Putamen (tissue), 1 donor: ENCODE measurements around the gene RNF212B.
A peak's percentile ranks its signal among the peaks of the same experiment; 100 is the strongest.
"Not testable (repeated sequence)": the region's sequence is repeated elsewhere in the genome, so short reads cannot be mapped to it uniquely, and the experiment has no call there.

ENCODE experiments used
- DNase-seq: peaks from one replicate; pipeline ENCODE4 v3.0.0-alpha.2; 2016; ENCODE audit warnings: low spot score

The RNF212B gene, protein sequence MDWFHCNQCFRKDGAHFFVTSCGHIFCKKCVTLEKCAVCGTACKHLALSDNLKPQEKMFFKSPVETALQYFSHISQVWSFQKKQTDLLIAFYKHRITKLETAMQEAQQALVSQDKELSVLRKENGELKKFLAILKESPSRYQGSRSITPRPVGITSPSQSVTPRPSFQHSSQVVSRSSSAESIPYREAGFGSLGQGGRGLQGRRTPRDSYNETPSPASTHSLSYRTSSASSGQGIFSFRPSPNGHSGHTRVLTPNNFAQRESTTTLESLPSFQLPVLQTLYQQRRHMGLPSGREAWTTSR

DNA sequence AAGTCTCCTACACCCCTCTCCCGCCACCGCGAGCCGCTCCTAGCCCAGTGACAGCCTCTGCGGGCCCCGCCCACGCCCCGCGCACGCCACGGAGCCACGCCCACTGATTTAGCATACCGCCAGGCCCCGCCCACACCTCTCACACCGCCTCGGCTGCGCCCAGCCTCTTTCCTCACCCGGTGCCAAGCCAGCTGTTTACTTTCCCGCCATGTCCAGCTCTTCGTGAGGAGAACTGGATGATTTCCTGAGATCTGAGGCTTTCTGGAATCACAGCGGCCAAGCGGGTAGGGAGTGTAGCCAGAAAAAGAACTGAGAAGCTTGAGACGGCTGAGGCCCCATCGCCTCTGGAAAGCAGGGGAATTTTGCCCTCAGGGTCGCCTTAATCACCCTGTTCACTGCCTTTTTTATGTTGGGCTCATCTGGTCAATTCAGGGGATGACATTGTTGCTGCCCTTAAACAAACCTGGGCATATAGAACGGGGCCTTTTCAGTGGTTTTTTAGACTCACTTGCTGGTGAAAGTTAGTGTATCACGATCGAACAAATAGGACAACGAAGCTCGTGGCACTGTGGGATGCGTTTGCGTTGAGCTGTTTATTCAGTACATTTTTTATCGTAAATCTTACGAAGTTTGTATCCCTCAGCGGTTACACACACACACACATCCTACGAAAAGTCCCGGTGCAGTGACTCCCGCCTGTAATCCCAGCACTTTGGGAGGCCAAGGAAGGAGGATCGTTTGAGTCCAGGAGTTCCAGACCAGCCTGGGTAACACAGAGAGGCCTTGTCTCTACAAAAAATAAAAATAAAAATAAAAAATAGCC is at the start of gene RNF212B:
TSS of gene RNF212B (plus strand) at position 165 of the 823 bp plus-strand sequence. CDS start 2,410 bp downstream, outside the sequence.
- peak; percentile 50 for DNase-seq

DNA sequence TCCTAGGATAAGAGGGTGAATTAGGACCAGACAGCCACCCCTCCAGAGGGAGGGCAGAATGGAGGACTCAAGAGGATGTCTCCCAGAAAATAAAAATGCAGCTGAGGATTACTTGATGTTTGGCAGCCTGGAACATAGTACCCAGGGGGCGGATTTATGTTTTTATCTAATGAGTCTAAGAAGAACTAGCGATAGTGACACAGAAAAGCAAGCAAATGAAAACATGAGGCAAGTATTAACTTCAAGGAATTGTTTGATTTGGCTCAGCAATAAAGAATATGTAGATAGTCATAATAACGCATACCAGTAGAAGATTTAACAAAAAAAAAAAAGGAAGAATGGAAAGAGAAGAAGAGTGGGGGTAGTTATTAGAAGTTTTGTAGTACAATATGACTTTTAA is 44.3 kb upstream of the RNF212B start:
- DNase-seq: no peak

DNA sequence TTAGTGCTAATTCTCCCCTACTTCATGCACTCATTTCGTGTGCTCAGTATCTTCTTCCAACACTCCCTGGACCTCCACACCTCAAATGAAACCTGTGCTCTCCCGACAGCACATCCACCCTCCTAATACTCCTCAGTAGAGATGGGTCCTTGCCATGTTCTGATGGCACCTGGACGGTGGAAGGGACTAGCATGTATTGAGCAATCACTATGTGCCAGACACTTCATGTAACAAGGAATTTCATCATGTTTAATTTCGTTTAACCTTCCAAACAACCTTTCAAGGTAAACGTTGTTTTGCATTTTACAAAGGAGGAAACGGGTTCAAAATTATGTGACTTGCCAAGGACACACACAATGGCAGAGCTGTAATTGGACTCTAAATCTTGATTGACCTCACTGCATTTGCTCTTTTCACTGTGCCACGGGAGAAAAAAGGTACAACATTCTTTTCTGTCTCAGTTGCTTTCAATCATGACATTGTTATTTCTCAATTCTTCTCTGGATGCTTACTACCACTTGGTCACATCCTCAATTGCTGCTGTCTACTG is 42.1 kb upstream of the RNF212B start:
- no peak for DNase-seq

DNA sequence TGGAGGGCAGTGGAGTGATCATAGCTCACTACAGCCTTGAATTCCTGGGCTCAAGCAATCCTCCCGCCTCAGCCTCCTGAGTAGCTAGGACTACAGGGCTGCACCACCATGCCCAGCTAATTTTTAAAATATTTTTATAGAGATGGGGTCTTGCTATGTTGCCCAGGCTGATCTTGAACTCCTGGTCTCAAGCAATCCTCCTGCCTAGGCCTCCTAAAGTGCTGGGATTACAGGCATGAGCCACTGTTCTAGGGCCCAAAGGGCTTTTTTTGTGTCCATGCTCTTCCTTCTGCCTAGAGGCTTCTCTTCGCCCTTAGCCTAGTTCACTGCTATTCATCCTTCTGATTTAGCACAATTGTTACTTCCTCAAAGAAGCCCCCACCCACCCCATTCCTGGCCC is 41.2 kb upstream of the RNF212B start:
- not testable (repeated sequence) for DNase-seq

DNA sequence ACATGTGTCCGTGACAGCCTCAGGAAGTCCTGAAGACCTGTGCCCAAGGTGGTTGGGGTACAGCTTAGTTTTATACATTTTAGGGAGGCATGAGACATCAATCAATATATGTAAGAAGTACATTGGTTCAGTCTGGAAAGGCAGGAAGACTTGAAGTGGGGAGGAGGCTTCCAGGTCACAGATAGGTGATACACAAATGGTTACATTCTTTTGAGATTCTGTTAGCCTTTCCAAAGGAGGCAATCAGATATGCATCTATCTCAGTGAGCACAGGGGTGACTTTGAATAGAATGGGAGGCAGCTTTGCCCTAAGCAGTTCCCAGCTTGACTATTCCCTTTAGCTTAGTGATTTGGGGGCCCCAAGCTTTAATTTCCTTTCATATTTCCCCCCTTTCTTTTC is 38.6 kb upstream of the RNF212B start:
- not testable (repeated sequence) for DNase-seq

DNA sequence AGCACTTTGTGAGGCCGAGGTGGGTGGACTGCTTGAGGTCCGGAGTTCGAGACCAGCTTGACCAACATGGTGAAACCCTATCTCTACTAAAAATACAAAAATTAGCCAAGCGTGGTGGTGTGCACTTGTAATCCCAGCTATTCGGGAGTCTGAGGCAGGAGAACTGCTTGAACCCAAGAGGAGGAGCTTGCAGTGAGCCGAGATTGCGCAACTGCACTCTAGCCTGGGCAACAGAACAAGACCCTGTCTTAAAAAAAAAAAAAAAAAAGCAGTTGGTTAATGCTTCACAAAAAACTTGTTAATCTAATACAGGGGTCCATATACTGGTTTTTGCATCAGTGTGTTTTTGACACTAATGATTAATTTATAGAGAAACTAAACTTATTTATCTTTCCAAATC is 35.7 kb upstream of the RNF212B start:
- DNase-seq: no peak

DNA sequence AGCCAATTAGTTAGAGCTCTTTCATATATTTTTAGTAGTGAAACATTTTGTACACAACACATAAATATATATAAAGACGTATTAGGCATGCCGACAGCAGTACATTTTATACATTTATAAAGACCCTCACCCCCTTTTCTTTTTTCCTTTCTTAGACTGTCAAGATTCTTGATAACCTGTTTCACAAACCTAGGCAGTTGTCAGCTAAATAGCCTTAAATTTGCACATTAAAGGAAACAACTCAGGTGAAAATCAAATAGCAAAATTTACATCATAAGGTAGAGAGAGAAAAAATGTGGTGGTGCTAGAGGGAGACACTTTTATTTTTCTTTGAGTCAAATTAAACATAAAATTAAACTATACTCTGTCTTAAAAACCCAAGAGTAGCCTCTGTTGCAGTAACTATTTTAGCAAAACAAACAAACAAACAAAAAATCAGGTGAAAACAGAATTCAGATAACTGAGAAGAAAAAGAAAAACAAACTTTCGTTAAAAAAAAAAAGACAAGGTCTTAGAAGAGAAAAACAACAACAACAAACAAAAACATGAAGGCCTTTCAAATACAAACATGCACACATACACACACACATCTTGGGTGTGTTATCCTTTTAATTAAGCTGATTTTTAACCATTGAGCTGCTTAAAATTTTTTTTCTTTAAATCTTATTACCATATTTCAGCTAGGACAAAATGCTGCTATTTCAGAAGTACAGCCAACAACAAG is 31.2 kb upstream of the RNF212B start:
- DNase-seq: no peak

DNA sequence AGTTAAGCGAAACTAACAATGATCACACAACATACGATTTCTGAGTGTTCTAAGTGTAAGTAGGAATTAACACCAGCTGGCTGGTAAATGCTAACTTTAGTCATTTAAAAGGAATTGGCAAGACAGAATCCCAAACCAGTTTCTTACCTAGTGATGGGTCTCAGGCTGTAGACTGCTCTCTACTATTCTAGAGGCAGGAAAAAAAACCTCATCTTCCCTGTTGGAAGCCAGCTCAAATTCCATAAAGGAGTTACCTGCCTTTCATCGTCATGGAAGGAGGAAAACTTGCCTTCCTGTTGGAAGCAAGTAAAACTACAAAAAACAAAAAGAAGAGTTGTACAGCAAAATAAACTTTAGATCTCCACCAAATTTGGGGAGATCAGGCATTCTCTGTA is 30.6 kb upstream of the RNF212B start:
- DNase-seq: no peak

DNA sequence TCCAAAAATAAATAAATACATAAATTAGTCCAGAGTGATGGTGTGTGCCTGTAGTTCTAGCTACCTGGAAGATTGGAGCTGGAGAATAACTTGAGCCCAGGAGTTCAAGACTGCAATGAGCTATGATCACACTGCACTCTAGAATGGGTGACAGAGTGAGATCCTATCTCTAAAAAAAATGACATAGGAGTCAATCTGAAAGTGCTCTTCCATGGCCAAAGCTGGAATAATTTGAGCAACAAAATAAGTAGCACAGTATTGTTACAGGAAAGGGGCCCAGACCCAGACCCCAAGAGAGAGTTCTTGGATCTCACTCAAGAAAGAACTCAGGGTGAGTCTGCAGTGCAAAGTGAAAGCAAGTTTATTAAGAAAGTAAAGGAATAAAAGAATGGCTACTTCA is 29.4 kb upstream of the RNF212B start:
- no peak for DNase-seq

DNA sequence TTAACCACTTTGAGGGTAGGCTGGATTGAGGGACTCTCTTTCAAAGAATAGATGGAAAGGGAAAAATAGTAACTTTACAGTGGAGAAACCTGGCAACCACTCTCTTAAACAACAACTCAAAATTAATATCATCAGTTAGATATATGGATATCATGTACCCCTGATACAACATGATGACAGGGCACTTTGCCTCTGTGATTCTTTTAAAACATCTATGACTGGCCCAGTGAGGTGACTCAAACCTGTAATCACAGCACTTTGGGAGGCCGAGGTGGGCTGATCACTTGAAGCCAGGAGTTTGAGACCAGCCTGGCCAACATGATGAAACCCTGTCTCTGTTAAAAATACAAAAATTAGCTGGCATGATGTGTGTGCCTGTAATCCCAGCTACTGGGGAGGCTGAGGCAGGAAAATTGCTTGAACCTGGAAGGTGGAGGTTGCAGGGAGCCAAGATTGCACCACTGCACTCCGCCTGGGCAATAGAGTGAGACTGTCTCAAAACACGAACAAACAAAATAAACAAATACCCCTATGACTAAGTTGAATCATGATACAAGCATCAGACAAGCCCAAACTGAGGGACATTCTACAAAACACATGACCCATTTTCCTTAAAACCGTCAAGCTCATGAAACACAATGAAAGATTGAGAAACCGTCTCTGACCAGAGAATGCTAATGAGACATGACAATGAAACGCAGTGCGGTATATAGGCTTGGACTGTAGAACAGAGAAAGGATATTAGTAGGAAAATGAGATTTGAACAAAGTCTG is 27.9 kb upstream of the RNF212B start:
- DNase-seq: no peak

DNA sequence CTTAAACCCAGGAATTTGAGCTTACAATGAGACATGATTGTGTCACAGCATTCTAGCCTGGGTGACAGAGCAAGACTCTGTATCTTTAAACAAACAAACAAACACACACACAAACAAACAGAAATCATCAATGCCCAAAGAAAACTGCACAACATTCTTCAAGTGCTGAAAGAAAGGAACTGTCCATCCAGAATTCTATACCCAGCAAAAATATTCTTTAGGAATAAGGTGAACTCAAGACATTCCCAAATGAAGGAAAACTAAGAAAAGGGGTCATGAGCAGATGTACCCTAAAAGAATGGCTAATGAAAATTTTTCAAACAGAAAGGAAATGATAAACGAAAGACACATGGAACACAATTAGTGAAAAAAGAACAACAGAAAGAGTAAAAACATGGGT is 22.3 kb upstream of the RNF212B start:
- DNase-seq: no peak

DNA sequence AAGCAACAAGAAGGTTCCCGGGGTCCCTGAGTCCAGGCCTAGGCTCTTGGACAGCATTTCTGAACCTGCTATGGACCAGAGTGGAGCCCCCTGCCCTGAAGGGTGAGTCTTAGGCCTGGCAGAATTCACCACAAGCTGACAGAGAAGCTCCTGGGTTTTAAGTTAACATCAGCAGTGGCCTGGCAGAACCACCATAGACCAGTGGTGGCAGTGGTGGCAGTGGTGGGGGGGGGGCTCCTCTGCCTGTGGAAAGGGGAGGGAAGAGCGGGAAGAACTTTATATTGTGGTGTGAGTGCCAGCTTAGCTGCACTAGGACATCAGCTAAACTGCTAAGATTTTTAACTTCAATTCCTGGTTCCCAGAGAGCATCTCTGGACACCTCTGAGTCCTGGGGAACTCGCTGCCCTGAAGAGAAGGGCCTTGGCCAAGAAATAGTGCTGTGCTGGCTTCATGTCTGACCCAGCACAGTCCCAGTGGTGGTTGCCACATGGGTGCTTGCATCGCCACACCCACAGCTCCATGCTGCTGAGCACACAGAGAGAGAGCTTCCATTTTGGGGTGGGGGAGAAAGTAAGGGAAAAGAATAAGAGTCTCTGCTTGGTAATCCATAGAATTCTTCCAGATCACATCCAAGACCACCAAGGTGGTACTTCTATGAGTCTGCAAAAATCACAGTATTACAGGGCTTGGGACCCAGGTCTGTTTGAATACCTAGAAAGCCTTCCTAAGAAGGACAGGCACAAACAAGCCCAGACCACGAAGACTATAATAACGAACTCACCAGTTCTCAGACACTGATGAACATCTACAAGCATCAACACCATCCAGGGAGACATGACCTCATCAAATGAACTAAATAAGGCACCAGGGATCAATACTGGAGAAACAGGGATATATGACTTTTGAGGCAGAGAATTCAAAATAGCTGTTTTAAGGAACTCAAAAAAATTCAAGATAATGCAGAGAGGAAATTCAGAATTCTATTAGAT is 20.4 kb upstream of the RNF212B start:
- no peak for DNase-seq

DNA sequence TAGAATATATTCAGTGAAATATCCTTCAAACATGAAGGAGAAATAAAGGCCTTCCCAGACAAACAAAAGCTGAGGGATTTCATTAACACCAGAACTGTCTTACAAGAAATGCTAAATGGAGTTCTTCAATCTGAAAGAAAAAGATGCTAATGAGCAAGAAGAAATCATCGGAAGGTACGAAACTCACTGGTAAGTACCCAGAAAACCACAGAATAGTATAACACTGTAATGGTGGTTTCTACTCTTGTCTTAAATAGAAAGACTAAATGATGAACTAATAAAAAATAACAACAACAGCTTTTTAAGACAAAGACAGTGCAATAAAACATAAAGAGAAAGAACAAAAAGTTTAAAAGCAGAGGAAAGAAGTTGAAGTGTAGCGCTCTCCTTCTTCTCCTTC is 18.7 kb upstream of the RNF212B start:
- DNase-seq: no peak

DNA sequence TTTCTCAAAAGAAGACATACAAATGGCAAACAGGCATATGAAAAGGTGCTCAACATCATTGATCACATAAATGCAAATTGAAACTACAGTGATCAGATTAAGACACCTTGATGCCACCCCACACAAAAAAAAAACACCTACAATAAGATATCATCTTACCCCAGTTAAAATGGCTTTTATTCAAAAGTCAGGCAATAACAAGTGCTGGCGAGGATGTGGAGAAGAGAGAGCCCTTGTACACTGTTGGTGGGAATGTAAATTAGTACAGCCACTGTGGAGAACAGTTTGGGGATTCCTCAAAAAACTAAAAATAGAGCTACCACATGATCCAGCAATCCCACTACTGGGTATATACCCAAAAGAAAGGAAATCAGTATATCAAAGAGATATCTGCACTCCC is 12.8 kb upstream of the RNF212B start:
- not testable (repeated sequence) for DNase-seq

DNA sequence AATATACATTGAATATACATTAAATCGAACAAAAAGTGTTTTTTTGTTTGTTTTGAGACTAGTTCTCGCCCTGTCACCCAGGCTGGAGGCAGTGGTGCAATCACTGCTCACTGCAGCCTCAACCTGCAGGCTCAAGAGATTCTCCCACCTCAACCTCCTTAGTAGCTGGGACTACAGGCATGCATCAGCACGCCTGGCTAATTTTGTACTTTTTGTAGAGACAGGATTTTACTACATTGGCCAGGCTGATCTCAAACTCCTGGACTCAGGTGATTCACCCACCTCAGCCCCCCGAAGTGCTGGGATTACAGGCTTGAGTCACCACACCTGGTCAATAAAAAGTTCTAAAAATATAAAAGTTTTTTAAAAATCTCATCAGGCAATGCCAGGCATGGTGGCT is 10.2 kb upstream of the RNF212B start:
- DNase-seq: no peak

DNA sequence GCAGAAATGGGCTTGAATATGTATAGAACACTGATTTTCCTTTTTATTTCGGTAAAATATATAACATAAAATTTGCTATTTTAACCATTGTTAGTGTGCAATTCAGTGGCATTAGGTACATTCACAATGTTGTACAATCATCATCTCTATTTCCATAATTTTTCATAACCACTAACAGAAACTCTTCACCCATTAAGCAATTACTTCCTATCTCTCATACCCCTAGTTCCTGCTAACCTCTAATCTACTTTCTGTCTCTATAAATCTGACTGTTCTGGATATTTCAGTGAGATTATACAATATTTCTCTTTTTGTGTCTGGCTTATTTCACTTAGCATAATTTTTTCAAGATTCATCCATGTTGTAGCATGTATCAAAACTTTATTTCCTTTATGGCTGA is 8.9 kb upstream of the RNF212B start:
- no peak for DNase-seq

DNA sequence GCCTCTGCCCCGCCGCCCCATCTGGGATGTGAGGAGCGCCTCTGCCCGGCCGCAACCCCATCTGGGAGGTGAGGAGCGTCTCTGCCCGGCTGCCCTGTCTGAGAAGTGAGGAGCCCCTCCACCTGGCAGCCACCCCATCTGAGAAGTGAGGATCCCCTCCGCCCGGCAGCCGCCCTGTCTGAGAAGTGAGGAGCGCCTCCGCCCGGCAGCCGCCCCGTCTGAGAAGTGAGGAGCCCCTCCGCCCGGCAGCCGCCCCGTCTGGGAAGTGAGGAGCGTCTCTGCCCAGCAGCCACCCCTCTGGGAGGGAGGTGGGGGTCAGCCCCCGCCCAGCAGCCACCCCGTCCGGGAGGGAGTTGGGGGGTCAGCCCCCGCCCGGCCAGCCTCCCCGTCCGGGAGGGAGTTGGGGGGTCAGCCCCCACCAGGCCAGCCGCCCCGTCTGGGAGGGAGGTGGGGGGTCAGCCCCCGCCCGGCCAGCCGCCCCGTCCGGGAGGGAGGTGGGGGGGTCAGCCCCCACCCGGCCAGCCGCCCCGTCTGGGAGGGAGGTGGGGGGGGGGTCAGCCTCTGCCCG is 5.4 kb upstream of the RNF212B start:
- DNase-seq: not testable (repeated sequence)

DNA sequence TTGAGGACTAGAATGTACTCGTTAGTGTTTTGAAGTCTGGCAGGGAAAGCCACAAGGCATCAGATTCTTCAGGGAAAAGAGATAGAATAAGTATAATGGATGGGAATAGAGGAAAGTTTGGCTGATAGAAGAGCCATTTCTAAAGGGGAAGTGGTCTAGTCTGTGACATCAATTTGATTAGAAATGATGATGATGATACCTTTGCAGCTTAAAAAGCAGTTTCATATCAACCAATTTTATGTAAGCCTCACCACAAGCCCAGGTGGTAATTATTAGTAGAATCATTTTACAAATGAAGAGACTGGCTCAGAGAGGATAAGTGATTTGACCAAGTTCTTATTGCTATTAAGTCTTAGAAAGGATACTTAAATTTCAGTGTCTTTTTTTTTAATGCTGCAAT is 2.9 kb downstream of the RNF212B start:
- DNase-seq: no peak

DNA sequence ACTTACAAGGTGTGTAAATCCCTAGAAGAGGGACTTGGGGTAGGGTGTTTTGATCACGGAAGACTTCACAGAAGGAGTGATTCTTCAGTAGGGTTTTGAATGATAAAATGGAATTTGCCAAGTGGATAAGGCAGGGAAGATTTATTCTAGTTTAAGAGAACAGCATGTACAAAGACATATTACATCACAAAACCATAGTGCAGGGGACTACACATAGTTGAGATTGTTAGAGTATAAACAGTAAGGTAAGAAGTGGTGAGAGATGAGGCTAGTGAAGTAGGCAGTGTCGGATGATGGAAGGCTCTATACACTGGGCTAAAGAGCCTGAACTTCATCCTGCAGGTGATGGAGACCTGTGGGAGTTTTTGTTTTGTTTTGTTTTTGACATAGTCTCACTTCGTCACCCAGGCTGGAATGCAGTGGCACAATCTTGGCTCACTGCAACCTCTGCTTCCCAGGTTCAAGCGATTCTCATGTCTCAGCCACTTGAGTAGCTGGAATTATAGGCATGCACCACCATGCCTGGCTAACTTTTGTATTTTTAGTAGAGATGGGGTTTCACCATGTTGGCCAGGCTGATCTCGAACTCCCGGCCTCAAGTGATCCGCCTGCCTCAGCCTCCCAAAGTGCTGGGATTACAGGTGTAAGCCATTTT is 3.5 kb downstream of the RNF212B start:
- DNase-seq: not testable (repeated sequence)

DNA sequence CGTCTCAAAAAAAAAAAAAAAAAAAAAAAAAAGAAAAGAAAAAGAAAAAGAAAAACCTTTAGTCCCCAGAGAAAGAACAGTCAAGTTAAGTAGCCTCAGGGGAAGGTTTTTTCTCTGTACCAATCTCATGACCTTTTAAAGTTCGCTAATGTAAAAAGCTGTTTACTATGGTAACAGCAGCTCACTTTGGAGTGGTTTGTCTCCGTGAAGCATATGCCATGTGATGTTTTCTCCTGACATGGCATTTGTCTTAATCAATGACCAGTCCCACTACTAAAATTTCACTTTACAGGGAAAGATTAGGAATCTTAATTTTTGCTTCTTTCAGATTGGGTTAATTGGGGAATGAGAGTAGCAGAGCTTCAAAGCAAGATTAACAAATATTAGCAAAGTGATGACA is 4.3 kb downstream of the RNF212B start:
- DNase-seq: no peak
